PC-3 (cell line): ENCODE results near the gene OBP2A. TPM values are rescaled to one million over a fixed set of nuclear protein-coding genes. Genes with fewer than 3 reads are reported as not detected.

Experiments used
- ATAC-seq: fragments of 200-7000 bp; cut with Tn5 transposase; 2 replicates; pipeline ENCODE4 v1.9.1; 2020; ENCODE audit warnings: mild to moderate bottlenecking, moderate library complexity
- BruUV-seq: library from RNA; stranded (reverse); fragments of 400-500 nt; replicated peaks from 2 replicates; lab custom pipeline; 2021; lab: Mats Ljungman, UMichigan
- CTCF ChIA-PET: fragments of 300-600 bp; sonication (Branson Sonifier 250); formaldehyde crosslinking; loops from one replicate; lab custom pipeline; 2022; ENCODE audit warnings: antibody characterized with exemption; lab: Charles Lee
- POLR2A ChIA-PET: fragments of 300-600 bp; sonication (Branson Sonifier 250); formaldehyde crosslinking; loops from one replicate; lab custom pipeline; 2022; ENCODE audit warnings: antibody characterized with exemption; ENCODE audit not compliant: unreplicated experiment; lab: Charles Lee
- DNase-seq: peaks from one replicate; pipeline ENCODE4 v3.0.0-alpha.2; 2015
- H2AFZ ChIP-seq: fragments of 300-600 bp; sonication (generic); 2 replicates; pipeline ENCODE4 v1.6.0; 2016; ENCODE audit warnings: antibody characterized with exemption, low read length
- H3F3A ChIP-seq: fragments of 300-600 bp; sonication (generic); one replicate; pipeline ENCODE4 v1.6.0; 2017; ENCODE audit warnings: antibody characterized with exemption, low read length, control low read depth, mild to moderate bottlenecking; ENCODE audit not compliant: unreplicated experiment
- H3K27ac ChIP-seq: fragments of 300-600 bp; sonication (generic); 2 replicates; pipeline ENCODE4 v1.5.1; 2016; ENCODE audit warnings: mild to moderate bottlenecking, low read length
- H3K27me3 ChIP-seq: fragments of 300-600 bp; sonication (generic); 2 replicates; pipeline ENCODE4 v1.6.1; 2016; ENCODE audit warnings: low read length, mixed read lengths
- H3K36me3 ChIP-seq: fragments of 300-600 bp; sonication (generic); 2 replicates; pipeline ENCODE4 v1.6.1; 2016; ENCODE audit warnings: low read depth, mixed run types, low read length, mixed read lengths
- H3K4me1 ChIP-seq: fragments of 300-600 bp; sonication (generic); 2 replicates; pipeline ENCODE4 v1.5.1; 2016; ENCODE audit warnings: low read length; ENCODE audit not compliant: insufficient read depth
- H3K4me2 ChIP-seq: fragments of 300-600 bp; sonication (generic); 2 replicates; pipeline ENCODE4 v1.6.0; 2016; ENCODE audit warnings: low read length
- H3K4me3 ChIP-seq: fragments of 300-600 bp; sonication (generic); 2 replicates; pipeline ENCODE4 v1.5.1; 2016; ENCODE audit warnings: mild to moderate bottlenecking, low read length, mixed read lengths
- H3K79me2 ChIP-seq: fragments of 300-600 bp; sonication (generic); 2 replicates; pipeline ENCODE4 v1.6.1; 2017; ENCODE audit warnings: low read length, mixed read lengths
- H3K9ac ChIP-seq: fragments of 300-600 bp; sonication (generic); 2 replicates; pipeline ENCODE4 v1.6.0; 2016; ENCODE audit warnings: mild to moderate bottlenecking, low read length
- H3K9me2 ChIP-seq: fragments of 300-600 bp; sonication (generic); replicated peaks from 2 replicates; pipeline ENCODE4 v1.6.1; 2016; ENCODE audit warnings: mixed run types, low read length, mixed read lengths
- H3K9me3 ChIP-seq: fragments of 300-600 bp; sonication (generic); 2 replicates; pipeline ENCODE4 v1.6.1; 2016; ENCODE audit warnings: low read length, mixed read lengths
- H4K20me1 ChIP-seq: fragments of 300-600 bp; sonication (generic); 2 replicates; pipeline ENCODE4 v1.6.1; 2016; ENCODE audit warnings: low read length, mixed read lengths
- EZH2 ChIP-seq: fragments of 300-600 bp; sonication (generic); IDR thresholded peaks from one replicate; pipeline ENCODE4 v1.6.1; 2017; ENCODE audit warnings: antibody characterized with exemption, mild to moderate bottlenecking, low read length; ENCODE audit not compliant: unreplicated experiment
- EZH2phosphoT487 ChIP-seq: fragments of 300-600 bp; sonication (generic); IDR thresholded peaks from 2 replicates; pipeline ENCODE4 v1.6.1; 2018; ENCODE audit warnings: mild to moderate bottlenecking, antibody characterized with exemption, low read length, borderline replicate concordance
- intact Hi-C: fragments of 100-400 bp; cut with micrococcal nuclease; formaldehyde crosslinking; loops from 2 replicates; pipeline ENCODE4 v1.9.0; 2023
- total RNA-seq: library from RNA; depleted of rRNA; stranded (reverse); fragments of >200 nt; gene quantifications from 2 replicates; pipeline ENCODE4 v1.2.3, GENCODE V29; 2014
- TF ChIP-seq, protein P1 (sequence below): fragments of 300-600 bp; sonication (generic); conservative IDR thresholded peaks from 2 replicates; pipeline ENCODE4 v1.5.1; 2017; ENCODE audit warnings: antibody characterized with exemption, low read depth, mild to moderate bottlenecking, low read length

The OBP2A gene
- total RNA-seq, 1 experiment from 2014 or later: not detected

DNA sequence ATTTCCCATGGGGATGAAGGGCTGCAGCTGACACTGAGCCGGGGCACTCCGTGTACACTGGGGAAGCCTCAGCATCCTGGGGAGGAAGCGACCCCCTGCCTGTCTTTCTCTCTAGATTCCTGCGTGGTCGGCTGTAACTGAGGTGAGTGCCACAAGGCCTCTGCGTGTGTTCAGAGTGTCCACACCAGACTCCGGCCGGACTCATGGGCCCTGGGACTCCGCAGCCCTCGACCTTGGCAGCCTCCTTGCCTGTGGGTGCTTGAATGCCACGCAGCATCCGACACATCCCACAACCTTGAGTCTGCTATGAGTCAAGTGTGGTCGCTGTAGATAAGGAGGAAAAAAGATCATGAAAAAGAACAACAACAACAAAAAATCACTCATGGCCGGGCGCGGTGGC is 39.0 kb downstream of the OBP2A start:
- H3K79me2 ChIP-seq: no peaks in the 10 kb centered on the region
- TF ChIP-seq EZH2phosphoT487 (no peak), EZH2 (no peak)
- TF ChIP-seq, protein P1, sequence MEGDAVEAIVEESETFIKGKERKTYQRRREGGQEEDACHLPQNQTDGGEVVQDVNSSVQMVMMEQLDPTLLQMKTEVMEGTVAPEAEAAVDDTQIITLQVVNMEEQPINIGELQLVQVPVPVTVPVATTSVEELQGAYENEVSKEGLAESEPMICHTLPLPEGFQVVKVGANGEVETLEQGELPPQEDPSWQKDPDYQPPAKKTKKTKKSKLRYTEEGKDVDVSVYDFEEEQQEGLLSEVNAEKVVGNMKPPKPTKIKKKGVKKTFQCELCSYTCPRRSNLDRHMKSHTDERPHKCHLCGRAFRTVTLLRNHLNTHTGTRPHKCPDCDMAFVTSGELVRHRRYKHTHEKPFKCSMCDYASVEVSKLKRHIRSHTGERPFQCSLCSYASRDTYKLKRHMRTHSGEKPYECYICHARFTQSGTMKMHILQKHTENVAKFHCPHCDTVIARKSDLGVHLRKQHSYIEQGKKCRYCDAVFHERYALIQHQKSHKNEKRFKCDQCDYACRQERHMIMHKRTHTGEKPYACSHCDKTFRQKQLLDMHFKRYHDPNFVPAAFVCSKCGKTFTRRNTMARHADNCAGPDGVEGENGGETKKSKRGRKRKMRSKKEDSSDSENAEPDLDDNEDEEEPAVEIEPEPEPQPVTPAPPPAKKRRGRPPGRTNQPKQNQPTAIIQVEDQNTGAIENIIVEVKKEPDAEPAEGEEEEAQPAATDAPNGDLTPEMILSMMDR: no peak
- no peaks in the 10 kb centered on the region for H3K27me3 ChIP-seq
- no peaks in the 10 kb centered on the region for H3K9me2 ChIP-seq
- H3K9me3 ChIP-seq: no peaks in the 10 kb centered on the region
- ATAC-seq (no peak), DNase-seq (no peak)
- H3K4me2 ChIP-seq: no peak overlapping the region
- no peaks in the 10 kb centered on the region for H3K4me1 ChIP-seq
- no TSS peak for BruUV-seq
- no peak overlapping the region for H3K27ac ChIP-seq
- H3K36me3 ChIP-seq: no peaks in the 10 kb centered on the region
- H3K4me3 ChIP-seq: no peak overlapping the region
- H3K9ac ChIP-seq: no peak overlapping the region
- CTCF ChIA-PET: no interaction called here
- POLR2A ChIA-PET: no interaction called here
- intact Hi-C loops: no loop called here
- H2AFZ ChIP-seq: no peak overlapping the region
- no peaks in the 10 kb centered on the region for H3F3A ChIP-seq
- no peaks in the 10 kb centered on the region for H4K20me1 ChIP-seq

DNA sequence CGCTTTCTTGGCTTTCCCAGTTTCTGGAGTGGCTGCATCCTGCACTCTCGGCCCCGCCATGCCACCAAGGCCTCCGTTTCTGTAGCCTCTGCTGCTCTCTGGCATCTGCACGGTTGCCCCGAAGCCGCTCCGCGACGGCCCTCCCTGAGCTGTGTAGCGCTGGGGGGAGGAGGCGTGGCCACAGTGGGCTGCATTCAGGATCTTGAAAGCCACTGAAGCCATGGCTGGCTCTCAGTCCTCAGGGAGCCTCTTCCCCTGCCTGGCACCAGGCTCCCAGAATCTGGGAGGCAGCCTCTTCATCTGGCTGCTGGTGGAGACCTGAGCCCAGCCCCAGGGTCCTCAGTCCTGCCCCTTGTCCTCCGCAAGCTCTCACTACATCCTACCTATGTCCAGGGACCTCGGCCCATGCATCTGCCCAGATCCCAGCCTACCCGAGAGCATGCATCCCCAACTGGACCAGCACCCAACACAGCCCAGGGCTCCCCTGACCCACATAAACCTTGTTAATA is 40.7 kb downstream of the OBP2A start:
- Histone ChIP-seq H3F3A (no peaks in the 10 kb centered on the region), H3K27me3 (peaks cover 9% of the 10 kb centered on the region; the same call in 1 of the 2 replicates), H3K27ac (no peak overlapping the region), H3K4me1 (no peaks in the 10 kb centered on the region), H3K4me2 (no peak overlapping the region), H3K9ac (no peak overlapping the region), H3K4me3 (no peak overlapping the region), H3K9me3 (no peaks in the 10 kb centered on the region), H3K79me2 (no peaks in the 10 kb centered on the region), H2AFZ (no peak overlapping the region), H4K20me1 (no peaks in the 10 kb centered on the region), H3K9me2 (no peaks in the 10 kb centered on the region), H3K36me3 (no peaks in the 10 kb centered on the region)
- TF ChIP-seq, protein P1: no peak
- TF ChIP-seq EZH2: no peak
- no peak for TF ChIP-seq EZH2phosphoT487
- no TSS peak for BruUV-seq
- no peak for DNase-seq
- ChIA-PET CTCF (no interaction called here), POLR2A (no interaction called here)
- intact Hi-C loops: no loop called here
- ATAC-seq: no peak

- no peak for DNase-seq
- ChIA-PET POLR2A (no interaction called here), CTCF (no interaction called here)
- no TSS peak for BruUV-seq
- Histone ChIP-seq H3K9me3 (no peaks in the 10 kb centered on the region), H3K27me3 (peaks cover 9% of the 10 kb centered on the region; the same call in 1 of the 2 replicates), H3K4me1 (no peaks in the 10 kb centered on the region), H3K27ac (no peak overlapping the region), H3K4me2 (no peak overlapping the region), H2AFZ (no peak overlapping the region), H3K9ac (no peak overlapping the region), H3K4me3 (no peak overlapping the region), H3K79me2 (no peaks in the 10 kb centered on the region), H4K20me1 (no peaks in the 10 kb centered on the region), H3K9me2 (no peaks in the 10 kb centered on the region), H3F3A (no peaks in the 10 kb centered on the region), H3K36me3 (no peaks in the 10 kb centered on the region)
- TF ChIP-seq EZH2phosphoT487 (no peak), EZH2 (no peak)
- TF ChIP-seq, protein P1: no peak
- intact Hi-C loops: no loop called here
- no peak for ATAC-seq
Observed at GRCh38 chr9:135587658-135588057, 41.7 kb downstream of the OBP2A start.
